ENCODE measurements around the gene SCAPER.

DNA sequence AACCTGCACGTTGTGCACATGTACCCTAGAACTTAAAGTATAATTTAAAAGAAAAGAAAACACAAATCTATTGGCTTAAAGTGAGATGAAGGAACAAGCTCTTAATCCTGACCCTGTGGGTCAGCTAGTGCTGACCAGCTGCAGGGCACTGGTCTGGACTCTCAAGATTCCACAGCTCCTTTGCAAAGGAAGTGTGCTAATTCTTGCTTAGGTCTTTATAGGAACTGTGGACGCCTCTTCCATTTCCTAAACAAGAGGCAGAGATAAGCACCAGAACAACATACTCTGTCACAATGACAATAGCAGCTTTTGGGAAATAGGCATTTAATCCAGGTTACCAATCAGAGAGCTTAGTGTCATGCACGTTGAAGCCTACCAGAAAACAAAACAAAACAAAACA lies 402.5 kb downstream of the SCAPER start:
- no peak for TF ChIP-seq MAX (IDR thresholded peaks at IDR 0.05)
- TF ChIP-seq RAD21 (IDR thresholded peaks at IDR 0.05), result no peak
- TF ChIP-seq JUND (IDR thresholded peaks at IDR 0.05), result no peak
- TF ChIP-seq ZBTB33 (IDR thresholded peaks at IDR 0.05), result no peak
- TF ChIP-seq, protein P1, sequence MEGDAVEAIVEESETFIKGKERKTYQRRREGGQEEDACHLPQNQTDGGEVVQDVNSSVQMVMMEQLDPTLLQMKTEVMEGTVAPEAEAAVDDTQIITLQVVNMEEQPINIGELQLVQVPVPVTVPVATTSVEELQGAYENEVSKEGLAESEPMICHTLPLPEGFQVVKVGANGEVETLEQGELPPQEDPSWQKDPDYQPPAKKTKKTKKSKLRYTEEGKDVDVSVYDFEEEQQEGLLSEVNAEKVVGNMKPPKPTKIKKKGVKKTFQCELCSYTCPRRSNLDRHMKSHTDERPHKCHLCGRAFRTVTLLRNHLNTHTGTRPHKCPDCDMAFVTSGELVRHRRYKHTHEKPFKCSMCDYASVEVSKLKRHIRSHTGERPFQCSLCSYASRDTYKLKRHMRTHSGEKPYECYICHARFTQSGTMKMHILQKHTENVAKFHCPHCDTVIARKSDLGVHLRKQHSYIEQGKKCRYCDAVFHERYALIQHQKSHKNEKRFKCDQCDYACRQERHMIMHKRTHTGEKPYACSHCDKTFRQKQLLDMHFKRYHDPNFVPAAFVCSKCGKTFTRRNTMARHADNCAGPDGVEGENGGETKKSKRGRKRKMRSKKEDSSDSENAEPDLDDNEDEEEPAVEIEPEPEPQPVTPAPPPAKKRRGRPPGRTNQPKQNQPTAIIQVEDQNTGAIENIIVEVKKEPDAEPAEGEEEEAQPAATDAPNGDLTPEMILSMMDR (IDR thresholded peaks at IDR 0.05; ENCODE audit: low read depth, low read length, missing input control), result no peak
- no peak for TF ChIP-seq REST (IDR thresholded peaks at IDR 0.05)
- TF ChIP-seq GABPA (IDR thresholded peaks at IDR 0.05 in 1 of 2, conservative IDR thresholded peaks at IDR 0.05 in 1 of 2), result no peak
- no peak for TF ChIP-seq SP1 (IDR thresholded peaks at IDR 0.05)
- no peak for TF ChIP-seq TAF1 (conservative IDR thresholded peaks at IDR 0.05)
- TF ChIP-seq, protein P2, sequence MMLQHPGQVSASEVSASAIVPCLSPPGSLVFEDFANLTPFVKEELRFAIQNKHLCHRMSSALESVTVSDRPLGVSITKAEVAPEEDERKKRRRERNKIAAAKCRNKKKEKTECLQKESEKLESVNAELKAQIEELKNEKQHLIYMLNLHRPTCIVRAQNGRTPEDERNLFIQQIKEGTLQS (IDR thresholded peaks at IDR 0.05), result no peak
